ENCODE measurements around the gene ZNF764.
A peak's percentile ranks its signal among the peaks of the same experiment; 100 is the strongest.

Gene ZNF764

DNA sequence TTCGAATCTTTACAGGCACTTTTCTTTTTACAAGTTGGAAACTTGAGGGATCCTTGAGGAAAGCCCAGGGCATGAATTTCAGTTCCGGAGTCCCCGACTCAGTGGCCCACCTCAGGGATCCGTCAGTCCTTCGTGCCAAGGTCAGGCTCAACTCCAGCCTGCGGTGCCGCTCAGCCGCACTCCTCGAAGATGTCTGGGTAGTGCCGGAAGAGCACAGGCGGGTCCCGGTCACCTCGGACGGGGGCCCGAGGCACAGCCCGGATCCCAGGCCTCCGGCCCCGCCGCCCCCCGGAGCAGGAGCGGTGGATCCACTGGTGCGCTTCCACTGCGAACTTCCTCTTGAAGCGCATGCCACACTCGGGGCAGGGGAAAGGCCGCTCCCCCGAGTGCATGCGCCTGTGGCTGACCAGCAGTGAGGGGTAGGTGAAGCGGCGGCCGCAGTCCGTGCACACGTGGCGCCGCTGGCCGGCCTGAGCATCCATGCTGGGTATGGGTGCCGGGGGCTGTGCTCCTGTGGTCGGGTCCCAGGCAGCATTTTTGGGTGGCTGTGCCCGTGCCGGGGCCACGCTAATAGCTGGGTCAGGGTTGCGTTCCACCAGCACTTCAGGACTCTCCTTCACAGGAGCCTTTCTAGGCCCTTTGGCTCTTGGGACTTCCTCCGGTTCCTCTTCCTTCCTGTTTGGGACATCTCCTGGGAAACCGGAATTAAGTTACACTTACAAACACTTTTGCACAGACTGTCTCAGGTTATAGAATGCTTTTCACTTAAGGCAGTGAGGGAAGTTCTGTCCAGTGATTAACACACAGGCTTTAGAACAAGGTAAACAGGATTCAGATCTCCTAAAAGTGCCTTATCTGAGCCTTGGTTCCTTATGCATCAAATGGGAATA lies 11.8 kb upstream of the ZNF764 start:
- no peak for TF ChIP-seq CTCF (IDR thresholded peaks at IDR 0.05; ENCODE audit: low read depth, low read length)
- H3K4me3 ChIP-seq (replicated peaks in 1 of 2; ENCODE audit: low read depth in 2 of 2, low read length in 2 of 2): no peak overlapping the region
- DNase-seq (ENCODE audit: low read depth in 2 of 2): no peak

- no peak overlapping the region for H3K4me3 ChIP-seq (replicated peaks in 1 of 2; ENCODE audit: low read depth in 2 of 2, low read length in 2 of 2)
- DNase-seq (ENCODE audit: low read depth in 2 of 2): no peak
- TF ChIP-seq CTCF (IDR thresholded peaks at IDR 0.05; ENCODE audit: low read depth, low read length): no peak
These were observed 11.1 kb upstream of the ZNF764 start for GRCh38 chr16:30569281-30569680.

- DNase-seq (ENCODE audit: low read depth in 2 of 2): peak; percentile 88 to 95
- TF ChIP-seq CTCF (IDR thresholded peaks at IDR 0.05; ENCODE audit: low read depth, low read length): no peak
- H3K4me3 ChIP-seq (replicated peaks in 1 of 2; ENCODE audit: low read depth in 2 of 2, low read length in 2 of 2): no peak overlapping the region
These were observed 9.9 kb upstream of the ZNF764 start for GRCh38 chr16:30567991-30568638.

DNA sequence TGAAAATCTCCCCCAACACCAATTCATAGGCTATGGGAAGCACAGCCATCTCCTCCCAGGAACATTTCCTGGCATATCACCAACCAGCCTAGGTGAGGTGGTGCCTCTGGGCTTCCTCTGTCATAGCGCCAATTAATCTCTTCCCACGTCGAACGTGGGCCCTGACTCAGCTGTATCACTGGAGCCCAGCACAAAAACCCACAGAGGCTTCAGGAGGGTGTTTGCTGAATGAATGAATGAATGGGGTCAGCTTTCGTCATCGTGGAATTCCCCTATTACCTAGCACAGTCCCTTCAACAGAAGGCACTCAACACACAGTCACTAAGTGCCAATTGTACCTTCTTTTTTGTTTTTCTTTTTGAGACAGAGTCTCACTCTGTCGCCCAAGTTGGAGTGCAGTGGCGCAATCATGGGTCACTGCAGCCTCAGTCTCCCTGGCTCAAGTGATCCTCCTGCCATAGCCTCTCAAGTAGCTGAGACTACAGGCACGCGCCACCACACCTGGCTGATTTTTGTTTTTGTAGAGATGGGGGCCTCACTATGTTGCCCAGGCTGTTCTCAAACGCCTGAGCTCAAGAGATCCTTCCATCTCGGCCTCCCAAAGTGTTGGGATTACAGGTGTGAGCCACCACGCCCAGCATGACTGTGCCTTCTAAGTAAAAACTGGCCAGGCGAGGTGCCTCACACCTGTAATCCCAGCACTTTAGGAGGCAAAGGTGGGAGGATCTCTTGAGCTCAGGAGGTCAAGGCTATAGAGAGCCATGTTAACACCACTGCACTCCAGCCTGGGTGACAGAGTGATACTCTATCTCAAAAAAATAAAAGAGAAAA lies 9.2 kb upstream of the ZNF764 start:
- no peak overlapping the region for H3K4me3 ChIP-seq (replicated peaks in 1 of 2; ENCODE audit: low read depth in 2 of 2, low read length in 2 of 2)
- TF ChIP-seq CTCF (IDR thresholded peaks at IDR 0.05; ENCODE audit: low read depth, low read length): no peak
- DNase-seq (ENCODE audit: low read depth in 2 of 2): peak in 1 of 2 donors; percentile 70

GRCh38 chr16:30566531-30566930 lies 8.4 kb upstream of the ZNF764 start:
- no peak overlapping the region for H3K4me3 ChIP-seq (replicated peaks in 1 of 2; ENCODE audit: low read depth in 2 of 2, low read length in 2 of 2)
- no peak for DNase-seq (ENCODE audit: low read depth in 2 of 2)
- no peak for TF ChIP-seq CTCF (IDR thresholded peaks at IDR 0.05; ENCODE audit: low read depth, low read length)

- no peak for DNase-seq (ENCODE audit: low read depth in 2 of 2)
- TF ChIP-seq CTCF (IDR thresholded peaks at IDR 0.05; ENCODE audit: low read depth, low read length): no peak
- H3K4me3 ChIP-seq (replicated peaks in 1 of 2; ENCODE audit: low read depth in 2 of 2, low read length in 2 of 2): no peak overlapping the region
These were observed 7.8 kb upstream of the ZNF764 start for GRCh38 chr16:30565984-30566383.
